ENCODE measurements around the gene DUSP22.

The DUSP22 gene

GRCh38 chr6:389622-390021, 97.3 kb downstream of the DUSP22 start:
- no peaks in the 10 kb centered on the region for H3K36me3 ChIP-seq (ENCODE audit: control insufficient read depth, insufficient read depth, low read length)
- peaks cover 70% of the 10 kb centered on the region for H3K27me3 ChIP-seq (ENCODE audit: control insufficient read depth, insufficient read depth, low read length)
- peaks cover 6% of the 10 kb centered on the region for H3K4me1 ChIP-seq (ENCODE audit: control insufficient read depth, insufficient read depth, low read length)
- H3K27ac ChIP-seq (ENCODE audit: low read depth, low read length), result no peak overlapping the region
- H3K9ac ChIP-seq (ENCODE audit: low read depth, low read length), result no peak overlapping the region
- no peak overlapping the region for H3K4me3 ChIP-seq (ENCODE audit: low read depth, low read length)
- no peaks in the 10 kb centered on the region for H3K9me3 ChIP-seq (ENCODE audit: control insufficient read depth, insufficient read depth, low read length)

- Histone ChIP-seq H3K27me3 (ENCODE audit: control insufficient read depth, insufficient read depth, low read length) (peaks cover 83% of the 10 kb centered on the region), H3K4me3 (ENCODE audit: low read depth, low read length) (peak overlapping the region; percentile 64), H3K9me3 (ENCODE audit: control insufficient read depth, insufficient read depth, low read length) (no peaks in the 10 kb centered on the region), H3K36me3 (ENCODE audit: control insufficient read depth, insufficient read depth, low read length) (no peaks in the 10 kb centered on the region; the same call in 1 of the 2 replicates), H3K27ac (ENCODE audit: low read depth, low read length) (no peak overlapping the region), H3K9ac (ENCODE audit: low read depth, low read length) (no peak overlapping the region), H3K4me1 (ENCODE audit: control insufficient read depth, insufficient read depth, low read length) (peaks cover 6% of the 10 kb centered on the region)
These were observed 98.7 kb downstream of the DUSP22 start for GRCh38 chr6:390914-391558.

GRCh38 chr6:391559-392440, 99.5 kb downstream of the DUSP22 start, which contains the start of gene IRF4:
TSS of gene IRF4 (plus strand) at chr6:391752. CDS start at chr6:393153, 1,401 bp downstream.
- no peak within 1 kb of the TSS for H3K9ac ChIP-seq (ENCODE audit: low read depth, low read length)
- H3K36me3 ChIP-seq (ENCODE audit: control insufficient read depth, insufficient read depth, low read length), result no peaks in the 10 kb centered on the region; the same call in 1 of the 2 replicates
- no peaks in the 10 kb centered on the region for H3K9me3 ChIP-seq (ENCODE audit: control insufficient read depth, insufficient read depth, low read length)
- peaks cover 86% of the 10 kb centered on the region for H3K27me3 ChIP-seq (ENCODE audit: control insufficient read depth, insufficient read depth, low read length)
- peak within 1 kb of the TSS; percentile 64 for H3K4me3 ChIP-seq (ENCODE audit: low read depth, low read length)
- peaks cover 6% of the 10 kb centered on the region for H3K4me1 ChIP-seq (ENCODE audit: control insufficient read depth, insufficient read depth, low read length)
- no peak within 1 kb of the TSS for H3K27ac ChIP-seq (ENCODE audit: low read depth, low read length)

GRCh38 chr6:392441-393390, 100.4 kb downstream of the DUSP22 start:
- peaks cover 6% of the 10 kb centered on the region for H3K4me1 ChIP-seq (ENCODE audit: control insufficient read depth, insufficient read depth, low read length)
- no peaks in the 10 kb centered on the region; the same call in 1 of the 2 replicates for H3K36me3 ChIP-seq (ENCODE audit: control insufficient read depth, insufficient read depth, low read length)
- no peak overlapping the region for H3K27ac ChIP-seq (ENCODE audit: low read depth, low read length)
- no peaks in the 10 kb centered on the region for H3K9me3 ChIP-seq (ENCODE audit: control insufficient read depth, insufficient read depth, low read length)
- H3K4me3 ChIP-seq (ENCODE audit: low read depth, low read length), result peak overlapping the region; percentile 64
- H3K9ac ChIP-seq (ENCODE audit: low read depth, low read length), result no peak overlapping the region
- peaks cover 84% of the 10 kb centered on the region for H3K27me3 ChIP-seq (ENCODE audit: control insufficient read depth, insufficient read depth, low read length)

GRCh38 chr6:393391-394221, 101.3 kb downstream of the DUSP22 start:
- peaks cover 6% of the 10 kb centered on the region for H3K4me1 ChIP-seq (ENCODE audit: control insufficient read depth, insufficient read depth, low read length)
- no peaks in the 10 kb centered on the region; the same call in 1 of the 2 replicates for H3K36me3 ChIP-seq (ENCODE audit: control insufficient read depth, insufficient read depth, low read length)
- H3K4me3 ChIP-seq (ENCODE audit: low read depth, low read length), result peak overlapping the region; percentile 64
- 0 out of 2 replicates have a peak overlapping the region, but pooled peaks have one; percentile 29 for H3K9ac ChIP-seq (ENCODE audit: low read depth, low read length)
- no peak overlapping the region for H3K27ac ChIP-seq (ENCODE audit: low read depth, low read length)
- peaks cover 83% of the 10 kb centered on the region for H3K27me3 ChIP-seq (ENCODE audit: control insufficient read depth, insufficient read depth, low read length)
- H3K9me3 ChIP-seq (ENCODE audit: control insufficient read depth, insufficient read depth, low read length), result no peaks in the 10 kb centered on the region

GRCh38 chr6:394641-395289, 102.5 kb downstream of the DUSP22 start:
- Histone ChIP-seq H3K9ac (ENCODE audit: low read depth, low read length) (no peak overlapping the region), H3K36me3 (ENCODE audit: control insufficient read depth, insufficient read depth, low read length) (no peaks in the 10 kb centered on the region; the same call in 1 of the 2 replicates), H3K4me1 (ENCODE audit: control insufficient read depth, insufficient read depth, low read length) (peaks cover 6% of the 10 kb centered on the region), H3K9me3 (ENCODE audit: control insufficient read depth, insufficient read depth, low read length) (no peaks in the 10 kb centered on the region), H3K4me3 (ENCODE audit: low read depth, low read length) (no peak overlapping the region), H3K27ac (ENCODE audit: low read depth, low read length) (no peak overlapping the region), H3K27me3 (ENCODE audit: control insufficient read depth, insufficient read depth, low read length) (peaks cover 72% of the 10 kb centered on the region)

GRCh38 chr6:395432-396125, 103.3 kb downstream of the DUSP22 start:
- Histone ChIP-seq H3K4me3 (ENCODE audit: low read depth, low read length) (no peak overlapping the region), H3K9ac (ENCODE audit: low read depth, low read length) (no peak overlapping the region), H3K27me3 (ENCODE audit: control insufficient read depth, insufficient read depth, low read length) (peaks cover 64% of the 10 kb centered on the region), H3K9me3 (ENCODE audit: control insufficient read depth, insufficient read depth, low read length) (no peaks in the 10 kb centered on the region), H3K4me1 (ENCODE audit: control insufficient read depth, insufficient read depth, low read length) (peaks cover 6% of the 10 kb centered on the region), H3K27ac (ENCODE audit: low read depth, low read length) (no peak overlapping the region), H3K36me3 (ENCODE audit: control insufficient read depth, insufficient read depth, low read length) (no peaks in the 10 kb centered on the region; the same call in 1 of the 2 replicates)

- Histone ChIP-seq H3K4me1 (ENCODE audit: control insufficient read depth, insufficient read depth, low read length) (peaks cover 6% of the 10 kb centered on the region), H3K27me3 (ENCODE audit: control insufficient read depth, insufficient read depth, low read length) (peaks cover 58% of the 10 kb centered on the region)
These were observed 103.8 kb downstream of the DUSP22 start for GRCh38 chr6:396126-396520.

GRCh38 chr6:397056-397455, 104.8 kb downstream of the DUSP22 start:
- no peak overlapping the region for H3K9ac ChIP-seq (ENCODE audit: low read depth, low read length)
- H3K4me3 ChIP-seq (ENCODE audit: low read depth, low read length), result no peak overlapping the region
- no peak overlapping the region for H3K27ac ChIP-seq (ENCODE audit: low read depth, low read length)

More at GRCh38 chr6:396126-396520, 103.8 kb downstream of the DUSP22 start:
- no peaks in the 10 kb centered on the region; the same call in 1 of the 2 replicates for H3K36me3 ChIP-seq (ENCODE audit: control insufficient read depth, insufficient read depth, low read length)
- no peak overlapping the region for H3K9ac ChIP-seq (ENCODE audit: low read depth, low read length)
- H3K4me3 ChIP-seq (ENCODE audit: low read depth, low read length), result no peak overlapping the region
- no peaks in the 10 kb centered on the region for H3K9me3 ChIP-seq (ENCODE audit: control insufficient read depth, insufficient read depth, low read length)
- H3K27ac ChIP-seq (ENCODE audit: low read depth, low read length), result no peak overlapping the region

More at GRCh38 chr6:397056-397455, 104.8 kb downstream of the DUSP22 start:
- H3K27me3 ChIP-seq (ENCODE audit: control insufficient read depth, insufficient read depth, low read length), result peaks cover 51% of the 10 kb centered on the region
- no peaks in the 10 kb centered on the region for H3K9me3 ChIP-seq (ENCODE audit: control insufficient read depth, insufficient read depth, low read length)
- H3K36me3 ChIP-seq (ENCODE audit: control insufficient read depth, insufficient read depth, low read length), result no peaks in the 10 kb centered on the region; the same call in 1 of the 2 replicates
- peaks cover 6% of the 10 kb centered on the region for H3K4me1 ChIP-seq (ENCODE audit: control insufficient read depth, insufficient read depth, low read length)

Measured in HUES48 (cell line).